Activated T-cell treated with anti-CD3 and anti-CD28 coated beads, Interleukin-2, amount 50 U/mL, for 48 hours (primary cell): ENCODE results near the gene CFAP99.

Source experiments
- DNase-seq, 2 experiments: peaks; one replicate each; pipeline ENCODE4 v3.0.0-alpha.2; 2020

CFAP99 gene

DNA sequence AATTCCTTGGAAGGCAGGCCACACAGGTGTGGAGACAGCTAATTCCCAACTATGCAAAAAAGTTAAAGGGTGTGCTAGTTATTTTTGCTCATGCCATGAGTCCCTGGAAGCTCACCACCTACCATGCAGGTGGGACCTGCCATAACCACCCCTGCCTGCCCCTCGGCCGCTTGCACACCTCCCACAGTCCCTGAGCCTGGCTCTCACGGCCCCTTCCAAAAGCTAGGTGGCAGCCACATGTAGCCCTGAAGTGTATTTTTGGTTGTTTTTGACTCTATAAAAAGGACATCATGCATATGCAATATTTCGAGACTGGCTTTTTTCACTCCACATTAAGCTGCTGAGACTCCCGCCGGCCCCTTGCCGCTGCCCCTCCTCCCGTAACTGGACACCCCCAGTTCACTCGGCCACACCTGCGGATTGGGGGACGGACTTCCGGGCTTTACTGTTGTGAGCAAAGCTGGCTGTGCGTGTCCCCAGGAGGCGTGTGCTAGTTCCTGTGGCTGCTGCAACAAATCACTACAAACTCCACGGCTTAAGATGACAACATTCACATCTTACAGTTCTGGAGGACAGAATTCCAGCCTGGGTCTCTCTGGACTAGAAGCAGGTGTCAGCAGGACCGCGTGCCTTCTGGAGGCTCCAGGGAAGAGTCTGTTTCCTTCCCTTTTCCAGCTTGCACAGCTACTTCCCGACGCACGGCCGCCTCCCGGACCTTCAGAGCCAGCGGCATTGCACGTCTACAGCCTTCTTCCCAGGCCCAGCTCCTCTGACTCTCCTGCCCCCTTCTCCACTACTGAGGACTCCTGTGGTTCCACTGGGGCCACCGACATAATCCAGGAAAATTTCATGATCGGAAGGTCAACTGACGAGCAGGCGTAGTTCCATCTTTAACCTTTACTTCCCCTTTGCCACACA, 25.1 kb upstream of the CFAP99 start:
- peak in 1 of 2 experiments; percentile 26 for DNase-seq

DNA sequence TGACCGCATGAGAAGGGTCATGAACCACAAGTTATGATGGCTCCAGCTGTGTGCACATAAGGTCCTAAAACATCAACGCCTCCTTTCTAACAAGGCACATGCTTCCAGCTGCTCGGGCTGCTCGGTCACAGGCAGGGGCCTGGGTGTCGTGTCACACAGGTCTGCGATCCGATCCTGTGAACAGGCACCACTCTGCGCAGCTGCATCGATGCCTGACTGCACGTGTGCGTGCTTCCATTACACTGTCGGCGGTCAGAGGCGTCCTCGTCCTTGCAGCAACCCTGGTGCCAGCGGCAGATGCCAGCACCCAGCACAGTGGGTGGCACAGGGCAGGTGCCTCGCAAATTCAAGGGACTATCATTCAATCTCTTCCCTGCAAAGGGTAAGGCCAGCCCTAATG, 24.2 kb upstream of the CFAP99 start:
- no peak for DNase-seq

DNA sequence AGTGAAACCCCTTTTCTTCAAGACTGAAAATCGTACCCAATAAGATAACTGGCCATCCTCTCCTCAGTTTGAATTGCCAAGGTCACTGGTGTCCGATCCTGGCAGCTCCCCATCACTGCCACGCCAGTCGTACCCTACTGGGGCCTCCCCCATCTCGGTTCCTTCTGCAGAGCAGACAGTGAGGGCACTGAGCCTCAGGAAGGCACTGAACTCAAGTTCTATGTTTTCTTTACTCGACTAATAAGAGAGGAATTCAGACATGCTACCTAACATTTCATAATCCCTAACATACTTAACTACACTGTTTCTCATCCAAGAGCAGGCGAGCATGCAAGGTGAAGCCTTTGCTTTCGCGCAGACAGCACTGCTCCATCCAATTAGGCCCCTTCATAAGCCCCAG, 23.7 kb upstream of the CFAP99 start:
- DNase-seq: no peak

DNA sequence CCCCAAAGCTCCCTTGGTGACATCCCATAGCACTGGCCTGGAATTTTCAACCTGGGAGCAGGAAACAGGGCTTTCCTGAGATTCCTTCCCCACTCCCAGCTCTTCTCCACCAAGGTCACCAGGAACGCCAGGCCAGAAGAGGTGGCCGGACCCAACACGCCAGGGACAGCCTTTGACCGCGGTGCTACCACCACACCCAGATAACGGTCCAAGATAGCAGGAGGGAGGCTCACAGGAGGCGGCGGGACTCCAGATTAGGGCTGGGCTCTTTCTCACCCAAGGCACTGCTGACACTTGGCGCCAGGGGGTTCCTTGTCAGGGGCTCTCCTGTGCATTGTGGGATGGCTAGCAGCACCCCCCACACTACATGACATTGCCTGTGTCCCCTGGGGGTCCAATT, 23.2 kb upstream of the CFAP99 start:
- DNase-seq: no peak

DNA sequence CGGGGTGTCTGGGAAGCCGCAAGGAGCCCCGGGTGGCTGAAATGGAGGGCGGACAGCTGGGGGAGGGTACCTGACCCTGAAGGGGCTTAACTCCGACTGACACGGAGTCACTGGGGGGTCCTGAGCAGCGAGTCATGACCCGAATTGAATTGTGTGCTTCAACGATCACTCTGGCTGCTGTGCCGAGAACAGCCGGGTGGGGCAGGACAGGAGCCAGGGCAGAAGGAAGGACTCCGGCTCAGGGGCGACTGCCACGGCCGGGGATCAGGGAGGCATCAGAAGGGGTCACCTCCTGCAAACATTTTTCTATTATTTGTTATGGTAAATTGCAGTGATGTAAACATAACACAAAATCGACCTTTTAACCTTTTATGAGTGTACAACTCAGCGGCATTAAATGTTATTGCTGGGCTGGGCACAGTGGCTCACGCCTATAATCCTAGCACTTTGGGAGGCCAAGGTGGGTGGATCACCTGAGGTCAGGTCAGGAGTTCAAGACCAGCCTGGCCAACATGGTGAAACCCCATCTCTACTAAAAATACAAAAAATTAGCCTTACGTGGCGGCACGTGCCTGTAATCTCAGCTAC, 21.9 kb upstream of the CFAP99 start:
- no peak for DNase-seq

DNA sequence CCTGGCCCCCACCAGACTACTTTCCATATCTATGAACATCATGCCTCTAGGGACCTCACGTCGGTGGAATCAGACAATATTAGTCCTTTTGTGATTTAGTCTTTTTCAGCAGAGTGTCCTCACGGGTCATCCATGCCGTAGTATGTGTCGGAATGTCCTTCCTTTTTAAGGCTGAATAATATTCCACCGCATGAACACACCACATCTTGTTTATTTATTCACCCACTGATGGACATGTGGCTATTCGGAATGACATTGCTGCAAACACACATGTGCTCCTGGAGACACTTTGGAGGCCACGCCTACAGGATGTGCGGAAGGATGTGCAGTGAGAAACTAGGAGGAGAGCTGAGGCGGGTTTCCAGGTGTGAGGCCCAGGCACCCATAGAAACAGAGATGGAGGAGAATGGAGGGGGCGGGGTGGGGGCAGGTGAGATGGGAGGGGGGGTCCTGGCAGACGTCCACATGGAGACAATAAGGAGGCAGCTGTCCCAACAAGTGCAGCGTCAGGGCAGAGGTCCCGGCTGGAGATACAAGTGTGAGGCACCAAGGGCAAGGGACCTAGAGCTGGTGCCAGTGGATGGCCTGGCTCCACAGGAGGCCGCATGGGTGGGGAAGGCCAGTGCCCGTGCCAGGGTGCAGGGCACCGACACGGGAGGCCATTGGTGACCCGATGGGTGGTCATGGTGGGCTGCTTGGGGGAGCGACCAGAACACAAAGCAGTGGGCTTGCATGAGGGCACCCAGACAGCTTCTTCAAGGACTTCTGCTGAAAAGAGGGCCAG, 21.0 kb upstream of the CFAP99 start:
- DNase-seq: no peak

DNA sequence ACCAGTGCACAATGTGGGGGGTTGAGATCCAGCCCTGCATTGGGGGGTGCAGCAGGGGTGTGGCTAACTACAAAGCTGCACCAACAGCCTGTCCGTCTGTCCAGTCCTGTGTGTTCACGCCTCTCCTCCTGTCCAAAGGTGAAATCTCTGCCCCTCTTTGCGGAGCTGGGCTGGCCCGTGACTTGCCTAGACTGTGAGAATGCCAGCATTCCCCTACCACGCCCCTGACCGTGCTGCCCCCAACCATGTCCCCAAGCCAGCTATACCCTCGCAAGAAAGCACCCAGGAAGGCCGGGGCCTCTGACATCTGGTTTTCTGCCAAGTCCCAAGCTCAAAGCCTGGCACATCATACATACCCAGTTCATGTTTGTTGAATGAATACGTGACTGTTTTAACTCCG, 19.5 kb upstream of the CFAP99 start:
- no peak for DNase-seq

DNA sequence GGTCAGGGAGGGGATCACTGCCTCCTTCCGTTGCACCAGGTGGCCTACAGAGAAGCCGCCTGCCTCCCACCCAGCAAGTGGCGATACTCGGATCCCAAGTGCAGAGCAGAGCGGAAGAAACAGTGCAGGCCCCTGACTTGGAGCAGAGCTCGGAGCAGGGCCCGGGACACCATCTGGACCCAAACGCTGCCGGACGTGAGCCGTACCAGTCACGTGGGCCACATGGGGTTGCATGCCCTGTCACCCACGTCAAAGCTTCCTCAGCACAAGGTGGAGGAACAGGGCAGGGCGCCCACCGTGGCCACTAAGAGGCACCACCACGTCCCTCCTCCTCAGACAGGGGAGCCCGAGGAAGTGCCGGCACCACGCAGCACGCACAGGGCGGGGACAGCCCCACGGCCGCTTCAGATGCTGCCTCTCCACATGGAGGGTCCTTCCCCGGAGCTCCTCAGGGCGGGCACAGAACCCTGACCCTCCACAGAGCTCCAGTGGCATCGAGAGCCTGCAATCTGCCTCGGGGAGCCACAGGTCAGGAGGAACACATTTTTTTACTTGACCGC, 19.0 kb upstream of the CFAP99 start:
- no peak for DNase-seq

DNA sequence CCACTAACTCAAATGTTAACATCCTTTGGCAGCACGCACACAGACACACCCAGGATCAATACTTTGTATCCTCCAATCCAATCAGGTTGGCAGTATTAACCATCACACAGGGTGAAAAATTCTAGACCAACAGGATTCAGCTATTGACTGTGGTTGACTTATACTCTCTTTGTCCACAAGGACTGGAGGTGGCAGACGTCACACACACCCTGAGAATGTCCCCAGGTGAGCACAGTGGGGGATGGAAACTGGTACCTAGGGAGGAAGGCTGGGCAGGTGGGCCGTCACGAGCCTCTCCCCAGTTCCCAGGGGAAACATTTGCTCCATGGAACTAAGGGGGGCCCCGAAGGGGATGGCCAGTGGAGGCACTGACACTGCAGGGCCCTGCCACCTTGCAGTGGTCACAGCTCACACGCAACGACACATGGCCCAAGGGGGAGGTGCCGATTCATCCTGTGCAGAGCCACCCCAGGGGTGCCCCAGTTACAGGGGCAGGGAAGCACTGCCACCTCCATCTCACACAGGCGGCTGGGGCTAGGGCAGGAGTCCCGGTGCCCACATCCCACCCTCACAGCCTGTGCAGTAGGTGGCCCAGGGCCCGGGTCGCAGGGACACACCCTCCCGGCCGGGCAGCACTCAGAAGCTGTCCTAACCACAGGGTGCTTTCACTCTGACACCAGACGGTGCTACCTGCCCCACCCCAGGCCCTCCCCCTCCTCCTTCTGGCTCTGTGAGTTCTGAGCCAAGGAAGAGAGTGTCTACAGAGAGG, 17.7 kb upstream of the CFAP99 start:
- peak in 1 of 2 experiments; percentile 29 for DNase-seq

DNA sequence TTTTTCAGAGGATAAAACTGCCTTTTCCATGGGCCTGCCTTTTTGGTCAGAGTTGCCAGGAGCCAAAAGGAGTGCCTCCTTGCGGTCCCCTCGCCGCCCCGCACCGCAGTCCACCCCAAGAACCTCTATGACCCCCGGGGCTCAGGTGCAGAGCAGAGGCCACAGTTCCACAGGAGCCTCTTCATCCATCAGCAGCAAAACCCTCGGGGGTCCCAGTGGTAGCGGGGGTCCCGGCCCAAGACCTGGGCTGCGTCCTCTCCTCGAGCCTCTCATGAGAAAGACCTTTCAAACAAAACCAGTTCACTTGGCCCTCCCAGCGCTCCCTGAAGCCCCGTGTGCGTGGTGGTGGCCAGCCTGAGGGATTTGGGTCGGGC, 17.2 kb upstream of the CFAP99 start:
- no peak for DNase-seq

DNA sequence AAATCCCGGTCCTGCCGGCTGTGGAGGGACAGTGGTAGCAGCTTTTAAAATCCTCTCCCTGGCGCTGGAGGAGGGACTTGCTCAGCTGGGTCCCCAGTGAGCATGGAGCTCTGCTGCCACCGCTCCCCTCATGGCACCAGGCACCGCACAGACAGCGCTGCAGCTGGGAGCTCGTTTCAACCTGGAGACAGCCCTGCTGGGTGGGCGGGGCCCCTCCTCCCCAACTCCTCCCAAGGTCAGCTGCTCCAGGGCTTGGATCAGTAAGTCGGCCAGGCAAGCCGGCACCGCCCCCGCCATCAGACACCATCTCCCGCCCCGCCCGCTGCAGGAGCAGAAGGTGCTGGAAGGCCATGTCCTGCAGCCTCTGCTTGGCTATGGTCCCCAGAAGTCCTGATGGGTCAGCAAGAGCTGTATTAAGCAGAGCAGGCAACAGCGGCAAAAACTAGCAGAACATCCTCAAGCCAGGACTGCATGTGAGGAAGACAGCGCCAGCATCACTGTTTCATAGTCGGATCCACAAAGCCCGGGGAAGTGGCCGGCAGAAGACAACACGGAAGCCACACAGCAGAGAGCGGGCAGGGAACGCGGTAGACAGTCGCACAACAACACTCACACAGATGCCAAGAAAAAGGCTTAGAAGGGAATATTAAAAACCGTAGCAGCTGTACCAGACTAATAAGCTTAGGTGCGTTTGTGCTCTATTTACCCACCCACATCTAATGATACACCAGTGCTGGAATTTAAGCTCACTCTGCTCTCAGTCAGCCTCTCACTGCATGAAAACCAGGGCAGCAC, 16.5 kb upstream of the CFAP99 start:
- DNase-seq: peak in 1 of 2 experiments; percentile 24

DNA sequence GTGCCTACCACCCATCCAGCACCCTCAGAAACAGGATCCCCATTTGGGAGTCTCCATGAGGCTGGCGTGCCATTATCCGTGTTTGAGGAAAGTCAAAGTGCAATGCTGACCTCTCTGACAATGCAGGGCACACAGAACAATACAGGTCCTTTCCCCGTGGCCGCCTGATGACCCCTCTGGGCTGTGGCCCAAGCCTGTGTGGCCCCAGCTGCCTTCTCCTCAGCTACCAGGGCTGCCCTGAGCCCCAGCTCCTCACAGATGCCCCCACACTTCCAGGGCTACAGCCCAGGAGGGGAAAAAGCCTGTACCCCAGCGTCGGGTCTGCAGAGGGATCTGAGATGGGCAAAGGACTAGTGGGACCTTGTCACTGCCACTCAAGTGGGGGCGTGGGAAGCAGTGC, 15.8 kb upstream of the CFAP99 start:
- DNase-seq: no peak

DNA sequence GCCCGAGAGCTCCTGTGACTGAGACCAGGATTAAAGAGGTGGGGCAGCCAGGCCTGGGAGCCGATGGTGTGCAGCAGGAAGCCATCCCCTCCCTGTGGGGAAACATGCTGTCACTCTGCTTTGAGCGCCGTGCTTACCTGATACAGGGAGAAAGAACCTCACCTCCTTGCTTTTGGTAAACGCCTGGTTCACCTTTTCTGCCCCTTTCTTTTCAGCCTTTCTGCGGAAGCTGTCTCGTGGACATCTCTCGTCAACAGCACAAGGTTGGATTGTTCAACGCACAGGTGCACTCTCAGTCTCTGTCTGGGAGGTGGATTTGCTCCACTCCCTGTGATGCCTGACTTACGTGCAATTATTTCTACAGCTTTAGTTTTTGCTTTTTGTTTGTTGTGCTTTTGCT, 12.3 kb upstream of the CFAP99 start:
- no peak for DNase-seq

DNA sequence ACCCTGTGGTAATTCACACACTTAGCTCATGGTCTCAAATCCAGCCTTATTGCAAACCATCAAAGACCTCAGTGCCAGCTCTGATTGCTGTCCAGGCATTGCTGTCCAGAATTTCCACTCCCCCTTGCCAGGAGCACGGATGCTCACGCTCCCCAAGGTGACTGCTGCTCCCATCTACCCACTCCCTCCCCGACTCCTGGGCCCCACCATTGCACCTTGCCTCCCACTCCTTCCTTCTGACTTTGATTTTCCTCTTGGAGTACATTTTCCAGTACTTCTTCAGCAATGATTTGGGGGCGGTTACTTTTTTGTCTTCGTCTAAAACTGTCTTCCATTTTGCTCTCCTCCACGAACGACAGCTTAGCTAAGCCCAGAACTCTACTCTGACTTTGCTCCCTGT, 11.8 kb upstream of the CFAP99 start:
- DNase-seq: no peak

DNA sequence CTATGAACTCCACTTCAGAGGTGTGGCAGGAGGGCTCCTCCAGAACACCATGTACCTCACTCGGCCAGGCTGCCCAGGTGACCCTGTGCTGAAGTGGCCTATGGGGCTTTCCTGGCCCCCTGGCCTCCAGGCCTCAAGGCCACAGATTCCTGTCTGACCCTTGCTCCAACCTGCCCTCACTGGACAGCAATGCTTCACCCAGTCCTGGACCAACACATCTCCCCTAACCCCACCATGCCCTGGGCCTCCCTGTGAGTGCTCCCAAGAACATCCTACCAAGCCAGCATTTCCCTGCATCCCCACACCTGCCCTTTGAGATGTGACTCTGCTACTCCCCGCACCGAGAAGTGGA, 10.8 kb upstream of the CFAP99 start:
- no peak for DNase-seq

DNA sequence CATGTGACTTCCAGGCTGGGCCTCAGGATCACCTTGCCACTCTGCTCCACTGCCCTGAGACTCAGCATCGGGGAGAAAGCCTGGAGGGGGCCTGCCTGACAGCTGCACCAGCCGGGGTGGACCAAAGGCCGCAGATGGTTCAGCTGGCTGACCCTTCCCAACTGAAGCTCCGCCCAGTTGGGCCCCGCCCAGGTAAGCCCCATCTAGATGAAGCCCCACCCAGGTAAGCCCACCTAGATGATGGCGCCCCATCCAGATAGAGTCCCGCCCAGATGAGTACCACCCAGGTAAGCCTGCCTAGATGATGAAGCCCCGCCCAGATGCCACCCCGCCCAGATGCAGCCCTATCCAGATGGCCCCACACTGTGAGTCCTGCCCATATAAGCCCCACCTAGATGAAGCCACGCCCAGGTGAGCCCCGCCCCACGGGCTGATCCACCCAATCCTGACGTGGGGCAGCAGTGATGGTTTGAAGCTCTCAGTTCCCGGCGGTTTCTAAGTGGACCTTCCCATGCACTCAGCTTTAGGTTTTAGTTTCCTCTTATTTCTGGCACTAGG, 10.3 kb upstream of the CFAP99 start:
- peak; percentile 48 to 57 for DNase-seq

DNA sequence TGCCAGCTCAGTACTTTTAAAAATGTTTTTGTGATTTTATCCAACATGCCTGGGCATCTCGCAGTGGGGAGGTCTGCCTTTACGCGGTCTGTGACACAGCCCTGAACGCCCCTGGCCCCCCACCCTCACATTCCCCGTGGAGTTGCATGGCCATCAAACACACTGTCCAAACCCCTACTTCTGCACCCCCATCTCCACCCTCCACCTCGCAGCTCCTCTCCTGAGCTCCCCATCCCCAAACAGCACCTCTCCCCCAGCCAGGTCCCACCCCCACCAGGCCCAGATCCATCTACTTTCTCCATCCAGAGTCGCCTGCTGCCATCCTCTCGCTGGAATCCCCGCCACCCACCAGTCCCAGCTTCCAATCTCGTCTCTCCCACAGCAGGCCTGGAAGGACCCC, 9.8 kb upstream of the CFAP99 start:
- no peak for DNase-seq

DNA sequence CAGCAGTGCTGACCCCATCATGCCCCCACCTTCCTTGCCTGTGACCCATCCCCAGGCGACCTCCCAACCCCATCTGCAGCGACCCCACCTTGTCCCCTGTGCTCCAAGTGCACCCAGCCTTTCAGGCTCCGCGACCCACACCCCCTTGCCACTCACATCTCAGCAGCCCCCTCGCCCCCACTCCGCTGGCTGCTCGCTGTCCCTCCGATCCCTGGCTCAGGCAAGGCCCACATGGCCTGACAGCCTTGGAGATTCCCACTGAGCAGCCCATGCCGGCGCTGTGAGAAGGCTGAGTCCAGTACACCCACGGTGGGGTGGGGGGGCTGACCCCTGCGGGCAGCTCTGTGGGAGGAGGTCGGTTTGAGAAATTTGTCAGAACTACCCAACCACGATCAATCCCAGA, 9.4 kb upstream of the CFAP99 start:
- no peak for DNase-seq

DNA sequence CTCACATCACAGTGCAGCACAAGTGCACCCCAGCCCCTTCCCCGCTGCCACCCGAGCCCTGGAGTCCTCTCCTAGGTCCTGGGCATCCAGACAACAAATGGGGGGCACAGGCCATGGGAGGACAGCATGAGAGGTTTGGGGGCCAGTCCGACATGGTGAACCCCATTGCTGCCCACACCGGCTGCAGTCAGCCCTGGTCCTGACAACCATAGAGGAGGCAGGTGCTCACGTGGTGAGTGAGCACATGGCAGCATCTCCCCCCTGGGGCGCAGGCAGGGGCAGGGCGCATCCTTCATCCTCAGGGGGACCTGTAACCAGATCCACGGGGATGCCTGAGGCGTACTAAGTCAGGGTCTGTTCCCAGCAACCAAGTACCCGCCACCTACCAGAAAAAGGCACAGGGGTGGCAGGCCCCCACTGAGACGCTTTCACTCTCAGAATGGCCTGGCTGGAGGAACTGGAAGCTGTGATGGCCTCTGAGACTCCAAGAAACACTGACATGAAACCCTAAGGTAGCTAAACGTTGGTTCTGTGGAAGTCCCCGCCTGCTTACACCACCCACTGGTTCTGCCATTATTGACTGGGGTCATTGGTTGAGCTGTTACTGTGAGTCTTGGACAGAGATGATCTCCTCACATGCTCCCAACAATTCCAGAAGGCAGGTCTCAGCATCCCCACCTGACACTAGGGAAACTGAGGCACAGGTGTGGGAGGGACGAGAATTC, 6.8 kb upstream of the CFAP99 start:
- DNase-seq: peak; percentile 56 to 62

DNA sequence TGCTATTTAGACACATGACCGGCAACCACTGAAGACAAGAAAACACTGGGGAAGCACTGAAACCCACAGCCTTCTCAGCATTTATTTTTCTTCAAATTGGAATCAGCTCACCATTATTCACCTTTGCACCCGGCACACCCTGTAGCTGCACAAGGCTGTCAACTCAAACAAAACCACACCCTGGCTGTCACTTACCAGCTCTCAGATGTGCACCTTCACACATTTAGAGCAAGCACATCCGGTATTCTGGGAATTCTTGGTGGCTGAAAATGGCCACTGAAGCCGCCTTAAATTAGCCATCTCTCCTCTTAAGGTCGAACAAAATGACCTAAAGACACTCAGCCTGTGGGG, 6.2 kb upstream of the CFAP99 start:
- DNase-seq: no peak
